Calu3 (cell line): ENCODE results near the gene INO80E. TPM values are rescaled to one million over a fixed set of nuclear protein-coding genes. Genes with fewer than 3 reads are reported as not detected.

Experiments used
- BruUV-seq: library from RNA; stranded (reverse); fragments of 400-500 nt; replicated peaks from 2 replicates; lab custom pipeline; 2021; lab: Mats Ljungman, UMichigan
- CTCF ChIA-PET: fragments of 300-600 bp; sonication (Branson Sonifier 250); formaldehyde crosslinking; loops from one replicate; lab custom pipeline; 2022; ENCODE audit warnings: antibody characterized with exemption; lab: Charles Lee
- DNase-seq: peaks from one replicate; pipeline ENCODE4 v3.0.0; 2022
- H3K27ac Mint-ChIP-seq: one replicate; pipeline ENCODE4 v1.8.0; 2022; ENCODE audit warnings: mixed read lengths; ENCODE audit not compliant: unreplicated experiment
- H3K27me3 Mint-ChIP-seq: one replicate; pipeline ENCODE4 v1.8.0; 2022; ENCODE audit warnings: mixed read lengths; ENCODE audit not compliant: unreplicated experiment
- H3K36me3 Mint-ChIP-seq: one replicate; pipeline ENCODE4 v1.8.0; 2022; ENCODE audit warnings: mild to moderate bottlenecking, moderate library complexity, mixed read lengths; ENCODE audit not compliant: insufficient read depth, unreplicated experiment
- H3K4me1 Mint-ChIP-seq: one replicate; pipeline ENCODE4 v1.8.0; 2022; ENCODE audit warnings: mild to moderate bottlenecking, low read depth, mixed read lengths; ENCODE audit not compliant: unreplicated experiment
- H3K4me3 Mint-ChIP-seq: one replicate; pipeline ENCODE4 v1.8.0; 2022; ENCODE audit warnings: mild to moderate bottlenecking, low read depth, moderate library complexity, mixed read lengths; ENCODE audit not compliant: unreplicated experiment
- H3K9me3 Mint-ChIP-seq: one replicate; pipeline ENCODE4 v1.8.0; 2022; ENCODE audit warnings: low read depth, mixed read lengths; ENCODE audit not compliant: unreplicated experiment
- intact Hi-C: fragments of 100-400 bp; cut with micrococcal nuclease; formaldehyde crosslinking; loops from one replicate; pipeline ENCODE4 v1.10.0; 2022; ENCODE audit not compliant: unreplicated experiment
- total RNA-seq: library from RNA; stranded (reverse); gene quantifications from 2 replicates; pipeline ENCODE4 v1.2.3, GENCODE V29; 2022
- TF ChIP-seq, protein P1 (sequence below): fragments of 200-600 bp; IDR thresholded peaks from one replicate; pipeline ENCODE4 v1.8.0; 2022; ENCODE audit warnings: antibody characterized with exemption; ENCODE audit not compliant: unreplicated experiment

The INO80E gene
- total RNA-seq, 1 experiment from 2014 or later = 107 TPM

DNA sequence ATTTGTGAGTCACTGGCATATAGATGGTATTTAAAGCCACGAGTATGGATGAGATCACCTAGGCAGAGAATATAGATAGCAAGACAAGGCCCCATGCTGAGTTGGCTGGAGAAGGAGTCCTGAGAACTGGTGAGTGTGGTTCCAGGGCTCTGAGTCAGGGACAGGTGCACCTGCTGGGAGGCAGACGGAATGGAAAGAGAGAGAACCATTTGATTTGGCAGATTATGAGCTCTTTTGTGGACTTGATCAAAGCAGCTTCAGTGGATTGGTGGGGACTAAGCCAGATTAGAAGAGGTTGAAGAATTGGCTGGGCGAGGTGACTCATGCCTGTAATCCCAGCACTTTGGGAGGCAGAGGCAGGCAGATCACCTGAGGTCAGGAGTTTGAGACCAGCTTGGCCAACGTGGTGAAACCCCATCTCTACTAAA, 22.7 kb downstream of the INO80E start:
- intact Hi-C loops = no loop called here
- DNase-seq = no peak
- Mint-ChIP-seq H3K36me3 (peaks cover 9% of the 10 kb centered on the region), H3K27me3 (peaks cover 3% of the 10 kb centered on the region), H3K9me3 (no peaks in the 10 kb centered on the region), H3K27ac (no peak overlapping the region), H3K4me3 (no peak overlapping the region), H3K4me1 (peaks cover 9% of the 10 kb centered on the region)
- BruUV-seq = no TSS peak
- TF ChIP-seq, protein P1, sequence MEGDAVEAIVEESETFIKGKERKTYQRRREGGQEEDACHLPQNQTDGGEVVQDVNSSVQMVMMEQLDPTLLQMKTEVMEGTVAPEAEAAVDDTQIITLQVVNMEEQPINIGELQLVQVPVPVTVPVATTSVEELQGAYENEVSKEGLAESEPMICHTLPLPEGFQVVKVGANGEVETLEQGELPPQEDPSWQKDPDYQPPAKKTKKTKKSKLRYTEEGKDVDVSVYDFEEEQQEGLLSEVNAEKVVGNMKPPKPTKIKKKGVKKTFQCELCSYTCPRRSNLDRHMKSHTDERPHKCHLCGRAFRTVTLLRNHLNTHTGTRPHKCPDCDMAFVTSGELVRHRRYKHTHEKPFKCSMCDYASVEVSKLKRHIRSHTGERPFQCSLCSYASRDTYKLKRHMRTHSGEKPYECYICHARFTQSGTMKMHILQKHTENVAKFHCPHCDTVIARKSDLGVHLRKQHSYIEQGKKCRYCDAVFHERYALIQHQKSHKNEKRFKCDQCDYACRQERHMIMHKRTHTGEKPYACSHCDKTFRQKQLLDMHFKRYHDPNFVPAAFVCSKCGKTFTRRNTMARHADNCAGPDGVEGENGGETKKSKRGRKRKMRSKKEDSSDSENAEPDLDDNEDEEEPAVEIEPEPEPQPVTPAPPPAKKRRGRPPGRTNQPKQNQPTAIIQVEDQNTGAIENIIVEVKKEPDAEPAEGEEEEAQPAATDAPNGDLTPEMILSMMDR = no peak
- CTCF ChIA-PET = interaction anchor here (1.2 kb wide), 1 partner anchor 13 kb away, joined by 3 read pairs; no protein-coding TSS in a partner anchor

GRCh38 chr16:30022887-30023286, 26.8 kb downstream of the INO80E start, which contains the start of gene C16orf92:
TSS of gene C16orf92 (plus strand) at chr16:30023198. CDS start at chr16:30023341, 143 bp downstream.
- TF ChIP-seq, protein P1 = no peak
- Mint-ChIP-seq H3K27me3 (peaks cover 45% of the 10 kb centered on the region), H3K4me1 (peaks cover 13% of the 10 kb centered on the region), H3K36me3 (peaks cover 14% of the 10 kb centered on the region), H3K4me3 (no peak within 1 kb of the TSS), H3K9me3 (no peaks in the 10 kb centered on the region), H3K27ac (no peak within 1 kb of the TSS)
- CTCF ChIA-PET = interaction anchor here (1.7 kb wide), 1 partner anchor 9 kb away, joined by 6 read pairs; no protein-coding TSS in a partner anchor
- BruUV-seq = no TSS peak
- DNase-seq = no peak
- intact Hi-C loops = loop anchor here (5.0 kb wide), 2 partner anchors 201 to 321 kb away; partner anchors contain the start of gene MVP

DNA sequence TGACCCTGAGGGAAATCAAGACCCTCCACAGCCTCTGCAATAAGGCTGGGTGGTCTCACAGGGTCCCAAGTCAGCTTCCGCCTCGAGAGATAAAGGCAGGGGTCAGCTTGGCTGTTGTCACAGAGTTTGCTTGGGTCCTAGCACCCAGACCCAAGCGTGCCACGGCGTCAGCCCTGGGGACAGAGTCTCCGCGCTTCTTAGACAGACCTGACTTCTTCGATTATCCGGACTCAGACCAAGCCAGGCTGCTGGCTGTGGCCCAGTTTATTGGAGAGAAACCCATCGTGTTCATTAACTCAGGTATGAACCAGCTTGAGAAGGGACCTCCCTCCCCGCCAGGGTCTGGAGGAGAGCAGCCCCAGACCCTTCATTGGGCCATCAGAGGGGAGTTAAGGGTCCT, 27.5 kb downstream of the INO80E start:
- Mint-ChIP-seq H3K36me3 (peaks cover 15% of the 10 kb centered on the region), H3K4me1 (peaks cover 18% of the 10 kb centered on the region), H3K27me3 (peaks cover 52% of the 10 kb centered on the region), H3K9me3 (no peaks in the 10 kb centered on the region), H3K27ac (no peak overlapping the region), H3K4me3 (no peak overlapping the region)
- no peak for DNase-seq
- intact Hi-C loops = loop anchor here (5.0 kb wide), 2 partner anchors 201 to 321 kb away; partner anchors contain the start of gene MVP
- TF ChIP-seq, protein P1 = no peak
- no TSS peak for BruUV-seq
- CTCF ChIA-PET = interaction anchor here (1.7 kb wide), 1 partner anchor 8 kb away, joined by 6 read pairs; no protein-coding TSS in a partner anchor

- H3K27me3 Mint-ChIP-seq = peaks cover 61% of the 10 kb centered on the region
- intact Hi-C loops = loop anchor here (5.0 kb wide), 2 partner anchors 202 to 322 kb away; partner anchors contain the start of gene MVP
Measured at GRCh38 chr16:30024451-30024850, 28.4 kb downstream of the INO80E start.

More at GRCh38 chr16:30024451-30024850, 28.4 kb downstream of the INO80E start:
- no peak overlapping the region for H3K4me3 Mint-ChIP-seq
- H3K27ac Mint-ChIP-seq = no peak overlapping the region
- DNase-seq = no peak
- peaks cover 18% of the 10 kb centered on the region for H3K4me1 Mint-ChIP-seq
- TF ChIP-seq, protein P1 = no peak
- H3K36me3 Mint-ChIP-seq = peaks cover 15% of the 10 kb centered on the region
- CTCF ChIA-PET = no interaction called here
- no peaks in the 10 kb centered on the region for H3K9me3 Mint-ChIP-seq
- BruUV-seq = no TSS peak
